ENCODE measurements around the gene PCDHA8. TPM values are rescaled to one million over a fixed set of nuclear protein-coding genes. Genes with fewer than 3 reads are reported as not detected.

Gene PCDHA8
- total and polyA plus RNA-seq, 2 of the 8 experiments (the other 6 are each of a cell fraction or from before 2014, with no cell fraction given), result 0.14 to 0.52 TPM

GRCh38 chr5:140796718-140797095 is 44.3 kb upstream of the PCDHA8 start:
- H3K4me3 ChIP-seq (ENCODE audit: extremely low read depth in 1 of 4, insufficient read depth in 2 of 4, low read depth in 3 of 4, low read length in 4 of 4), result no peak overlapping the region
- H3K9me3 ChIP-seq (ENCODE audit: insufficient read depth in 2 of 2, low read depth in 1 of 2, low read length in 1 of 2), result peaks cover 3 to 24% of the 10 kb centered on the region in 2 experiments; a peak in 3 of 4 replicates
- no peak overlapping the region for H3K23ac ChIP-seq (ENCODE audit: insufficient read length)
- no peak overlapping the region for H3K27ac ChIP-seq (ENCODE audit: low read depth, low read length)
- H3K4me1 ChIP-seq (replicated peaks in 1 of 4; ENCODE audit: control insufficient read depth in 3 of 4, insufficient read depth in 4 of 4, low read length in 3 of 4), result no peaks in the 10 kb centered on the region
- H3K4ac ChIP-seq (replicated peaks; ENCODE audit: insufficient read length, low read depth, low read length), result no peak overlapping the region
- peak overlapping the region; percentile 79; the same call in 1 of the 2 replicates for H4K8ac ChIP-seq (ENCODE audit: extremely low read depth, insufficient read depth, low read length)
- WGBS, 2 experiments (ENCODE audit: extremely low coverage in 1 of 2, insufficient coverage in 1 of 2, insufficient read length in 1 of 2, insufficient replicate concordance in 2 of 2, low coverage in 1 of 2, low lambda C conversion rate in 2 of 2, missing lambda C conversion rate in 1 of 2), result 96% methylated on average over 23 of the region's 39 CpGs; no CpG with 5 or more reads in 1 of the 2 experiments
- no peak overlapping the region for H2BK120ac ChIP-seq (replicated peaks; ENCODE audit: low read depth, low read length)
- no peaks in the 10 kb centered on the region for H3K27me3 ChIP-seq (replicated peaks in 1 of 4; ENCODE audit: control insufficient read depth in 3 of 4, extremely low read depth in 1 of 4, insufficient read depth in 3 of 4, low read length in 3 of 4)
- POLR2A ChIA-PET (ENCODE audit: partially characterized antibody), result interaction anchor here (1.6 kb wide), 1 partner anchor 11 kb away, joined by 3 read pairs; the partner anchor contains the start of gene PCDHA1
- no peak overlapping the region for H3K18ac ChIP-seq (ENCODE audit: extremely low read depth, low read length)
- FAIRE-seq, result no peak
- no peak overlapping the region for H2BK12ac ChIP-seq (ENCODE audit: low read depth, low read length)
- H3K79me1 ChIP-seq (ENCODE audit: low read depth, low read length), result no peaks in the 10 kb centered on the region
- H3K9ac ChIP-seq (replicated peaks in 1 of 4; ENCODE audit: extremely low read depth in 1 of 4, low read depth in 3 of 4, low read length in 3 of 4), result no peak overlapping the region
- H3K36me3 ChIP-seq (ENCODE audit: control insufficient read depth in 2 of 4, insufficient read depth in 4 of 4, low read length in 3 of 4), result peaks cover 0 to 14% (median 0%) of the 10 kb centered on the region in 4 experiments; a peak in 1 of 8 replicates
- no peak overlapping the region for H3K4me2 ChIP-seq (ENCODE audit: insufficient read depth in 1 of 2, low read depth in 2 of 2, low read length in 2 of 2)
- no peak overlapping the region for H2BK15ac ChIP-seq (ENCODE audit: low read length)
- no peaks in the 10 kb centered on the region for H3K79me2 ChIP-seq (ENCODE audit: control insufficient read depth in 1 of 2, insufficient read depth in 2 of 2, low read length in 2 of 2)
- no peak overlapping the region for H3K14ac ChIP-seq (ENCODE audit: insufficient read length)
- H3K56ac ChIP-seq (replicated peaks; ENCODE audit: insufficient read length, low read depth, low read length), result no peak overlapping the region
- CTCF ChIA-PET (ENCODE audit: partially characterized antibody), result interaction anchor here (3.8 to 5.7 kb wide), 2 partner anchors 10 to 44 kb away, joined by 19 to 59 read pairs; partner anchors contain the start of genes PCDHA4 and PCDHA8
- no peak overlapping the region for H2AK5ac ChIP-seq (ENCODE audit: low read depth, low read length)
- no peak overlapping the region for H4K91ac ChIP-seq (replicated peaks; ENCODE audit: insufficient read length, low read length)
- no peak overlapping the region for H2BK5ac ChIP-seq (ENCODE audit: low read depth, low read length)
- DNase-seq (ENCODE audit: low read depth in 1 of 2, low spot score in 2 of 2), result no peak
- H2AFZ ChIP-seq (ENCODE audit: low read length), result no peak overlapping the region
- no peaks in the 10 kb centered on the region for H4K20me1 ChIP-seq (replicated peaks in 1 of 2; ENCODE audit: control insufficient read depth in 1 of 2, insufficient read depth in 2 of 2, low read length in 2 of 2)
- H3K23me2 ChIP-seq (ENCODE audit: low read depth, low read length), result no peaks in the 10 kb centered on the region
- no peak overlapping the region for H4K5ac ChIP-seq (ENCODE audit: insufficient read length, low read depth, low read length)
- no peak overlapping the region for H2BK20ac ChIP-seq (ENCODE audit: low read length)
- TF ChIP-seq FOSL1 (IDR thresholded peaks at IDR 0.05; ENCODE audit: insufficient read depth, low read depth, low read length) (no peak), SRF (IDR thresholded peaks at IDR 0.05; ENCODE audit: low read depth, low read length) (no peak), USF2 (IDR thresholded peaks at IDR 0.05; ENCODE audit: low read length) (no peak), JUND (IDR thresholded peaks at IDR 0.05; ENCODE audit: low read length) (no peak), HDAC6 (IDR thresholded peaks at IDR 0.05; ENCODE audit: low read depth, low read length) (no peak), TEAD4 (IDR thresholded peaks at IDR 0.05; ENCODE audit: low read depth, low read length) (no peak), TBP (IDR thresholded peaks at IDR 0.05; ENCODE audit: low read depth, low read length) (no peak), CHD1 (IDR thresholded peaks at IDR 0.05; ENCODE audit: low read depth, low read length) (no peak)
